ENCODE measurements around the gene SCLY.
"Not testable (repeated sequence)": the region's sequence is repeated elsewhere in the genome, so short reads cannot be mapped to it uniquely, and the experiment has no call there.

Gene SCLY

DNA sequence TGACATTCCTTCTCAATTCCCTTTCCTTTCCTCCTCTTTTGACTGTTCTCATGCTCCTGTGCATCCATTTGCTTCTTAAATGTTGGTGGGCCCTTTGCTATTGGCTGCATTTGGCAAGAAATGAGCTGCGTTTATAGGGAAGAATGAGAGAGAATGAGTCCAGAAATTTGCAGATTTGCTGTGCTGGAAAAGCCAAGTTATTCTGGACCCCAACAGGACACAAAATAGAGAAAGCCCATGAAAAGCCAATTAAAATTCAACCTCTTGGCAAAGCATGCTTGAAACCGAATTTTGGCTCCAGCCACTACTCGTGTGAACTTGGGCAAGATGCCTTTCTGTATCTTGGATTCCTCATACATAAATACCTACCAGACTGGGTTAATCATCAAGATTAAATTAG is 1.3 kb upstream of the SCLY start:
- Histone ChIP-seq H3K36me3 (ENCODE audit: control insufficient read depth in 2 of 2, insufficient read depth in 2 of 2, low read length in 2 of 2) (no peaks in the 10 kb centered on the region), H3K9me3 (ENCODE audit: control insufficient read depth in 2 of 2, low read length in 2 of 2) (no peaks in the 10 kb centered on the region), H3K27me3 (ENCODE audit: control insufficient read depth in 2 of 2, insufficient read depth in 2 of 2, low read length in 2 of 2) (no peaks in the 10 kb centered on the region), H3K9ac (ENCODE audit: low read depth in 1 of 2, low read length in 2 of 2) (no peak overlapping the region), H3K27ac (ENCODE audit: low read depth in 2 of 2, low read length in 2 of 2) (no peak overlapping the region), H3K4me3 (ENCODE audit: low read length in 2 of 2) (peak overlapping the region in 1 of 2 donors; percentile 88), H3K4me1 (ENCODE audit: control insufficient read depth in 2 of 2, insufficient read depth in 2 of 2, low read length in 2 of 2) (peaks cover 6 to 11% of the 10 kb centered on the region in 2 donors)

DNA sequence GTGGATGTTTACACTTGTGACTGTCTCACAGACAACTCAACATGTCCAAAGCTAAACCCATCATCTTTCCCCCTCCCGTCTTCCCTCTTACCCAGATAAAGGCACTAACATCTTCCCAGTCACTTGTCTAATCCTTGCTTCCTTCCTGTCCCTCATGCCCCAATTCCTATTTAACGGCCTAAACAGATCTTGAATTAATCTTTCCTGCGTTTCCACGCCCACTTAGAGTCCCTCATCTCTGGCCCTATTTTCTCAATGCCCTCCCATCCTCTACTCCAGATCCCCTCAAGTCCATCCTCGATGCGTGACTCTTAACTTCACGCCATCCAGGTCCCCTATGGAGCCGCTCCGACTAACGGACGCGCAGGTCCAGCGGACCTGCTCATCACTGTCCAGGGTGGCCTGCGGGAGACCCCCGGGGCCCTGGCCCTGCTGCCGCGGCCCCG is 682 bp upstream of the SCLY start:
- Histone ChIP-seq H3K27ac (ENCODE audit: low read depth in 2 of 2, low read length in 2 of 2) (peak overlapping the region; percentile 82 to 91), H3K4me3 (ENCODE audit: low read length in 2 of 2) (peak overlapping the region; percentile 77 to 88), H3K36me3 (ENCODE audit: control insufficient read depth in 2 of 2, insufficient read depth in 2 of 2, low read length in 2 of 2) (peaks cover 0 to 1% of the 10 kb centered on the region in 2 donors), H3K9me3 (ENCODE audit: control insufficient read depth in 2 of 2, low read length in 2 of 2) (no peaks in the 10 kb centered on the region), H3K27me3 (ENCODE audit: control insufficient read depth in 2 of 2, insufficient read depth in 2 of 2, low read length in 2 of 2) (no peaks in the 10 kb centered on the region), H3K4me1 (ENCODE audit: control insufficient read depth in 2 of 2, insufficient read depth in 2 of 2, low read length in 2 of 2) (peaks cover 6 to 11% of the 10 kb centered on the region in 2 donors), H3K9ac (ENCODE audit: low read depth in 1 of 2, low read length in 2 of 2) (peak overlapping the region; percentile 66 to 84)

DNA sequence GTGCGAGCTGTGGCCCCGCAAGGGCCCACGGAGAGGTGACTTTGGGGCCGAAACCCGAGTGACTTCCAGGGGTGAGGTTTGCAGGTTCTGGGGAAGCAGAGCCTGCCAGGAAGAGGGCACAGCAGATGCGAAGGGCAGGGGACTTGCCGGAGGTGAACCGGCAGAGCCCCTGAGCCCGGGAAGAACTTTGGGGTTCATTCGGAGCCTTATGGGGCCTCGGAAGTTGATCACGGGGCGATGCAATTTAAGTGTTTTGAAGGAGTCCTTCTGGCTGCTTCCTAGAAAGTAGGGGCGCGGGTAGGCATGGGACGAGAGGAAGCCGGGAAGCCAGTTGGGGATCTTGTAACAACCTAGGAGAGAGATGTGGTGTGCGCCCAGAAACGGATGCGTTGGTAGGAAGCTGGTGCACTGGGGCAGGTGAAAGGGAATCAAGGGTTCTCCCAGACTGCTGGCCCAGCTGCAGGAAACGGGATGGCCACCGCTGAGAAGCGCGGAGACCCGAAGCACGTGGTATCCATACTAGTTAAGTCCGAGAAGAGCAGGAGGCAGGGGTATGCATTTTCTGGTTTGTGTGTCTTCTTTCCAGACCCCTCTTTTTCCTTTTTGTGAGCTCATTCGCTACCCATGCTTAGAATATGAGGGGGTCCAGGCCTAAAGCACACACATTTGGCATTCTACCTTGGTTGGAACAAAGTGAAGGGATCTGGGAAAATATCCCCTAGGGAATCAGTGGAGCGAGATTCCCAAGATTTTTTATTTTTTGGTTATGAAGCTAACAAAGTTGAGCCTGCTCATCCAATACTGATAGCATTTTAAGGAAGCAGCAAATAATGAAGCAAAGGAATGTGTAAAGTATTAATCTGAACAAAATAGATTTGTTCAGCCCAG is 758 bp downstream of the SCLY start:
- peak overlapping the region; percentile 61 to 67 for H3K27ac ChIP-seq (ENCODE audit: low read depth in 2 of 2, low read length in 2 of 2)
- H3K9ac ChIP-seq (ENCODE audit: low read depth in 1 of 2, low read length in 2 of 2) = peak overlapping the region; percentile 70 to 71
- H3K4me3 ChIP-seq (ENCODE audit: low read length in 2 of 2) = peak overlapping the region; percentile 81 to 83
- H3K36me3 ChIP-seq (ENCODE audit: control insufficient read depth in 2 of 2, insufficient read depth in 2 of 2, low read length in 2 of 2) = peaks cover 0 to 2% of the 10 kb centered on the region in 2 donors
- H3K9me3 ChIP-seq (ENCODE audit: control insufficient read depth in 2 of 2, low read length in 2 of 2) = no peaks in the 10 kb centered on the region
- no peaks in the 10 kb centered on the region for H3K27me3 ChIP-seq (ENCODE audit: control insufficient read depth in 2 of 2, insufficient read depth in 2 of 2, low read length in 2 of 2)
- peaks cover 6 to 11% of the 10 kb centered on the region in 2 donors for H3K4me1 ChIP-seq (ENCODE audit: control insufficient read depth in 2 of 2, insufficient read depth in 2 of 2, low read length in 2 of 2)

DNA sequence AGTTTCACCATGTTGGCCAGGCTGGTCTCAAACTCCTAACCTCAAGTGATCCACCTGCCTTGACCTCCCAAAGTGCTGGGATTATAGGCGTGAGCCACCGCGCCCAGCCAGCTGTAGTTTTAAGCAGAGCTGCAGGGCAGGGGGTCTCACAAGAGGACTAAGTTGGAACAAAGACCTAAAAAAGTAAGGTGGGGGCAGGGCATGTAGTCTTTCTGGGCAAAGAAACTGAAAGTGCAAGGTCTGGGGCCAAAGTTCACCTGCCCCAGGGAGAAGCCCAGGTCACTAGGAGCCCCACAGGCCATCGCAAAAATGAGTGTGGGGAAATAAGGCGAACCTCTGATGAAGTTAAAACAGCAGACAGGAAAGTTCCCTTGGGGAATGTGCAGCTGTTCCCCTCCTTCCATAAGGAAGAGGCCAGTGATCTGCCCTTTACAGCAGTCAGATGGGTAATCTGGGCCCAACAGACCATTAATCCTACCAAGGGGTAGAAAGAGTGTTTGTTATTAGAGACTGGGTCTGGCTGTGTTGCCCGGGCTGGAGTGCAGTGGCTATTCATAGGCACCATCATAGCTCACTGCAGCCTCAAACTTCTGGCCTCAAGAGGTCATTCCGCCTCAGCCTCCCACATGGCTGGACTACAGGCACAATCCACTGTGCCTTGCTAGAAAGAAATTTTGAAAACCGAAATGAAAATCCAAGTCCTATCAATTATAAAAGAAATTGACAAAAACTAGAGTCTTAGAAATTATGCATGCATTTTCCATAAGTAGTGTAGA is 2.8 kb downstream of the SCLY start:
- H3K4me3 ChIP-seq (ENCODE audit: low read length in 2 of 2) = no peak overlapping the region
- H3K9ac ChIP-seq (ENCODE audit: low read depth in 1 of 2, low read length in 2 of 2) = peak overlapping the region in 1 of 2 donors; percentile 14
- no peaks in the 10 kb centered on the region for H3K9me3 ChIP-seq (ENCODE audit: control insufficient read depth in 2 of 2, low read length in 2 of 2)
- no peaks in the 10 kb centered on the region for H3K27me3 ChIP-seq (ENCODE audit: control insufficient read depth in 2 of 2, insufficient read depth in 2 of 2, low read length in 2 of 2)
- peaks cover 1 to 9% of the 10 kb centered on the region in 2 donors for H3K36me3 ChIP-seq (ENCODE audit: control insufficient read depth in 2 of 2, insufficient read depth in 2 of 2, low read length in 2 of 2)
- no peak overlapping the region for H3K27ac ChIP-seq (ENCODE audit: low read depth in 2 of 2, low read length in 2 of 2)
- peaks cover 6 to 11% of the 10 kb centered on the region in 2 donors for H3K4me1 ChIP-seq (ENCODE audit: control insufficient read depth in 2 of 2, insufficient read depth in 2 of 2, low read length in 2 of 2)

DNA sequence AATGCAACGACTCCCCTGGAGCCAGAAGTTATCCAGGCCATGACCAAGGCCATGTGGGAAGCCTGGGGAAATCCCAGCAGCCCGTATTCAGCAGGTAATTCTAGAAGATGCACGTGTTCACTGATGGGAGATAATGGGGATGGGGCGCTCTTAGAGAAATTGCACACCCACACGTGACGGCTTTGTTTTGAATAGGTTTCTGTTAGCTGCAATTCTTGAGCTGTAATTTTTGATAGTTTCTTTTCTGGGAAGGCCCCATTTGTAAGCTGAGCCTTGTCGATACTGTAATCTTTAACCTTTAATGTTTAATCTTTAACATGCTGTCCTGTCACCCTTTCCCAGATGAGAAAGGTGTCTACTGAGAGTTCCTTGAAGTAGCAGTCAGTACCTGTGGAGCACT is 3.6 kb downstream of the SCLY start:
- peaks cover 6 to 13% of the 10 kb centered on the region in 2 donors for H3K36me3 ChIP-seq (ENCODE audit: control insufficient read depth in 2 of 2, insufficient read depth in 2 of 2, low read length in 2 of 2)
- H3K27me3 ChIP-seq (ENCODE audit: control insufficient read depth in 2 of 2, insufficient read depth in 2 of 2, low read length in 2 of 2) = no peaks in the 10 kb centered on the region
- H3K4me1 ChIP-seq (ENCODE audit: control insufficient read depth in 2 of 2, insufficient read depth in 2 of 2, low read length in 2 of 2) = peaks cover 7 to 11% of the 10 kb centered on the region in 2 donors
- no peaks in the 10 kb centered on the region for H3K9me3 ChIP-seq (ENCODE audit: control insufficient read depth in 2 of 2, low read length in 2 of 2)
- H3K9ac ChIP-seq (ENCODE audit: low read depth in 1 of 2, low read length in 2 of 2) = no peak overlapping the region
- no peak overlapping the region for H3K27ac ChIP-seq (ENCODE audit: low read depth in 2 of 2, low read length in 2 of 2)
- no peak overlapping the region for H3K4me3 ChIP-seq (ENCODE audit: low read length in 2 of 2)

DNA sequence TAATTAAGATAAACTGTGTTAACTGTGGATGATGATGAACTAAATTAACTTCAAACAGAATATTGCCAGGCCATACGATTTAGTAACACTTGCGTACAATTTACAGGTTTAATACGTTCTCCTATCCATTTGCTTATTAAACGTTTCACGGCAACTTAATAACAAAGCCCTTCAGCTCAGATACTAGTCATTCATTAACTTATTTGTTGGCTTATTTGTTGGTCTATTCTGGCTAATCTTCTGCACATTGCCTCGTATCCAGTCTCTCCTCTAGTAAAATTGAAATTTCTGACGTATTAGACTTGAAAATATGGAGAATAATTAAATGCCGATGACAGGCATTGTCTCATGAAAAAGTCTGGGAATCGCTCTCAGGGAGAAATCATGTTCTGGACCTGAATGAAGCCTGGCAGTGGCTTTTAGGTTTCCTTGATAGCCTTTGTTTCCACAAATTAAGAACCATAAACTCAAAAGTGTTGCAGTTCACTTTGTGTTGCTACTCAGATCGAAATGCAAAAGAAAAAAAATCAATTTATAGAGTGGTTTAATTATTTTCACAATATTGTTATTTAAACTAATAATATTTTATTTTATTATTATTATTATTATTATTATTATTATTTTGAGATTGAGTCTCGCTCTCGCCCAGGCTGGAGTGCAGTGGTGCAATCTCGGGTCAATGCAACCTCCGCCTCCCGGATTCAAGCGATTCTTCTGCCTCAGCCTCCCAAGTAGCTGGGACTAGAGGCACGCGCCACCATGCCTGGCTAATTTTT is 4.5 kb downstream of the SCLY start:
- H3K27ac ChIP-seq (ENCODE audit: low read depth in 2 of 2, low read length in 2 of 2) = no peak overlapping the region

DNA sequence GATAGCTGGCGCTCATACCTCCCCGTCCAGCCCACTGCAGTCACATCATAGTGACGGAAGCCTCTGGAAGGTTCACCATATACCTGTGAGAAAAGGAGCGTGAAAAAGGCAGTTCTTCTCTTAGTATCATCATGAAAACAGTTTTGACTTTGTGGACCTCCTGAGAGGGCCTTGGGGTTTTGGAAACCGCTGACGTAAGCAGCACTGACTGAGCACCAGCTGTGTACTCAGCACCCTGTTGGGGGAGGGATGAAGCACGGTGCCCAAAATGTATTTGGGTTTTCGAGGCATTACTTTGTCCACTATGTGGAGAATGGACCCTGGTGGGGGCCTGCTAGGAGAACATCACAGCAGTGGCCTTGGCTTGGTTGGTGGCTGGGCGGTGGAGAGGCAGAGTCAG is 5.4 kb downstream of the SCLY start:
- Histone ChIP-seq H3K36me3 (ENCODE audit: control insufficient read depth in 2 of 2, insufficient read depth in 2 of 2, low read length in 2 of 2) (peaks cover 11 to 20% of the 10 kb centered on the region in 2 donors), H3K9me3 (ENCODE audit: control insufficient read depth in 2 of 2, low read length in 2 of 2) (no peaks in the 10 kb centered on the region), H3K27me3 (ENCODE audit: control insufficient read depth in 2 of 2, insufficient read depth in 2 of 2, low read length in 2 of 2) (no peaks in the 10 kb centered on the region), H3K4me3 (ENCODE audit: low read length in 2 of 2) (no peak overlapping the region), H3K9ac (ENCODE audit: low read depth in 1 of 2, low read length in 2 of 2) (no peak overlapping the region), H3K27ac (ENCODE audit: low read depth in 2 of 2, low read length in 2 of 2) (no peak overlapping the region), H3K4me1 (ENCODE audit: control insufficient read depth in 2 of 2, insufficient read depth in 2 of 2, low read length in 2 of 2) (peaks cover 5 to 9% of the 10 kb centered on the region in 2 donors)

More for the DNA sequence above, 4.5 kb downstream of the SCLY start:
- H3K9ac ChIP-seq (ENCODE audit: low read depth in 1 of 2, low read length in 2 of 2) = no peak overlapping the region
- H3K36me3 ChIP-seq (ENCODE audit: control insufficient read depth in 2 of 2, insufficient read depth in 2 of 2, low read length in 2 of 2) = peaks cover 11 to 20% of the 10 kb centered on the region in 2 donors
- no peak overlapping the region for H3K4me3 ChIP-seq (ENCODE audit: low read length in 2 of 2)
- no peaks in the 10 kb centered on the region for H3K9me3 ChIP-seq (ENCODE audit: control insufficient read depth in 2 of 2, low read length in 2 of 2)
- no peaks in the 10 kb centered on the region for H3K27me3 ChIP-seq (ENCODE audit: control insufficient read depth in 2 of 2, insufficient read depth in 2 of 2, low read length in 2 of 2)
- H3K4me1 ChIP-seq (ENCODE audit: control insufficient read depth in 2 of 2, insufficient read depth in 2 of 2, low read length in 2 of 2) = peaks cover 5 to 9% of the 10 kb centered on the region in 2 donors

DNA sequence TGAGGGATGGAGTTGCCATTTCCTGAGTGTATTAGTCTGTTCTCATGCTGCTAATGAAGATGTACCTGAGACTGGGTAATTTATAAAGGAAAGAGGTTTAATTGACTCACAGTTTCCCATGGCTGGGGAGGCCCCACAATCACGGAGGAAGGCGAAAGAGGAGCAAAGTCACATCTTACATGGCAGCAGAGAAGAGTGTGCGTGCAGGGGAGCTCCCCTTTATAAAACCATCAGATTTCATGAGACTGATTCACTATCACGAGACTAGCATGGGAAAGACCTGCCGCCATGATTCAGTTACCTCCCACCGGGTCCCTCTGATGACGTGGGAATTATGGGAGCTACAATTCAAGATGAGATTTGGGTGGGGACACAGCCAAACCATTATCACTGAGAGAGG is 5.9 kb downstream of the SCLY start:
- not testable (repeated sequence) for H3K4me3 ChIP-seq (ENCODE audit: low read length in 2 of 2); H3K9me3 ChIP-seq (ENCODE audit: control insufficient read depth in 2 of 2, low read length in 2 of 2); H3K9ac ChIP-seq (ENCODE audit: low read depth in 1 of 2, low read length in 2 of 2); H3K27ac ChIP-seq (ENCODE audit: low read depth in 2 of 2, low read length in 2 of 2); H3K27me3 ChIP-seq (ENCODE audit: control insufficient read depth in 2 of 2, insufficient read depth in 2 of 2, low read length in 2 of 2); H3K4me1 ChIP-seq (ENCODE audit: control insufficient read depth in 2 of 2, insufficient read depth in 2 of 2, low read length in 2 of 2)
- H3K36me3 ChIP-seq (ENCODE audit: control insufficient read depth in 2 of 2, insufficient read depth in 2 of 2, low read length in 2 of 2) = peaks cover 11 to 20% of the 10 kb centered on the region in 2 donors

DNA sequence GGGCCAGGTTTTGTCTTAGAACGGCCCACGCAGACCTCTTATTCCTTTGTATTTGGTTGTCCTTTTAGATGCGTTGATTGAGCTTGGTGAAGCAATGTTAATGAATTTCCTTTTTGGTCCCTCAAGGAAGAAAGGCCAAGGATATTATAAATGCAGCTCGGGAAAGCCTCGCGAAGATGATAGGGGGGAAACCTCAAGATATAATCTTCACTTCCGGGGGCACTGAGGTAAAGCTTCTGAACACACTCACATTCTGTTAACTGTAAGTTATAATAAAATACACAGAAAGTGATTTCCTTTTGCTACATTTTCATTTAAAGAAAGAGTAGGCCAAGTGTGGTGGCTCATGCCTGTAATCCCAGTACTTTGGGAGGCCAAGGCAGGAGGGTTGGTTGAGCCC is 7.1 kb downstream of the SCLY start:
- Histone ChIP-seq H3K27me3 (ENCODE audit: control insufficient read depth in 2 of 2, insufficient read depth in 2 of 2, low read length in 2 of 2) (no peaks in the 10 kb centered on the region), H3K9ac (ENCODE audit: low read depth in 1 of 2, low read length in 2 of 2) (no peak overlapping the region), H3K27ac (ENCODE audit: low read depth in 2 of 2, low read length in 2 of 2) (no peak overlapping the region), H3K36me3 (ENCODE audit: control insufficient read depth in 2 of 2, insufficient read depth in 2 of 2, low read length in 2 of 2) (peaks cover 11 to 24% of the 10 kb centered on the region in 2 donors), H3K9me3 (ENCODE audit: control insufficient read depth in 2 of 2, low read length in 2 of 2) (no peaks in the 10 kb centered on the region), H3K4me1 (ENCODE audit: control insufficient read depth in 2 of 2, insufficient read depth in 2 of 2, low read length in 2 of 2) (peaks cover 0 to 3% of the 10 kb centered on the region in 2 donors), H3K4me3 (ENCODE audit: low read length in 2 of 2) (no peak overlapping the region)
